ENCODE data around the gene RHBDL3.

RHBDL3 gene

DNA sequence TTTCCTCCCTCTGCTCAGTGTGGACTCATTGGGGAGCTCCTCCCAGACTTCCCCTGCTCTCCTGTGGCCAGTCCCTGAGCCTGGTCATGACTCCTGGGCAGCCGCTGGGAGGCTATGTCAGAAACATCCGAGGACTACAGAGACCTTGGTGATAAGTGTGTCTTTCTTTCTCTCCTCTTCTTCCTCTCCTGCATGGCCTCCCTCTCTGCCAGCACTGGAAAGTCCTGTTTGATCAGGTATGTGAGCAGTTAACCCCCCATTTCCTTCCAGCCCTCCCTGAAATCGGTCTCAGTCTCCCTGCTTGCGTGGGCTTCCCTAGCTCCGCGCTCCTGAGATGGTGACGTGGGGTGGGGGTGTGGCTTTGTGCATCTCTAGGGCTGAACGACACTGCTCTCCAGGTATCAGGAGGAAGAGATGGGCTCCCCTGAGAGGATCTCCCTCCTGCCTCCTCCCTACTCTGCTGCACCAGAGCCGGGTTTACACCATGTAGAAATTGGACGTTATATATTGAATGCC is 2.1 kb downstream of the RHBDL3 start:
- no peak for DNase-seq

DNA sequence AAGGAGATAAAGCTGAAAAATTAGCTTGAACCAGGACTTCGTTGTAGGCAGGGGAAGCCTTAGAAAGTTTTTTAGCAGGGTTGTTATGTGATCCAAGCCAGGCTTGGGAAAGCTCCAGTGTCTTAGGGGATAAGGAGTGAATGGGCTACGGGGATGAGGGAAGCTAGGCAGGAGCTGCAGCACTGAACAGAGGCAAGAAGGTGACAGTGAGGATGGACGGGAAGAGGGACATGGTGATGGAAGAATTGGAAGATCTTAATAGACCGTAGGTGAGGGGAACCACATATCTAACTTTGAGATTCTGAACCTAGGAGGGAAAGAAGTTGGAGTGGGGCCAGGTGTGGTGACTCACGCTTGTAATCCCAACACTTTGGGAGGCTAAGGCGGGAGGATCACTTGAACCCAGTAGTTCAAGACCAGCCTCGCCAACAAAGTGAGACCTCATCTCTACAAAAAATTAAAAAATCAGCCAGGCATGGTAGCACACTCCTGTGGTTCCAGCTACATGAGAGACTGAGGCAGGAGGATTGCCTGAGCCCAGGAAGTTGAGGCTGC is 3.2 kb downstream of the RHBDL3 start:
- no peak for DNase-seq

DNA sequence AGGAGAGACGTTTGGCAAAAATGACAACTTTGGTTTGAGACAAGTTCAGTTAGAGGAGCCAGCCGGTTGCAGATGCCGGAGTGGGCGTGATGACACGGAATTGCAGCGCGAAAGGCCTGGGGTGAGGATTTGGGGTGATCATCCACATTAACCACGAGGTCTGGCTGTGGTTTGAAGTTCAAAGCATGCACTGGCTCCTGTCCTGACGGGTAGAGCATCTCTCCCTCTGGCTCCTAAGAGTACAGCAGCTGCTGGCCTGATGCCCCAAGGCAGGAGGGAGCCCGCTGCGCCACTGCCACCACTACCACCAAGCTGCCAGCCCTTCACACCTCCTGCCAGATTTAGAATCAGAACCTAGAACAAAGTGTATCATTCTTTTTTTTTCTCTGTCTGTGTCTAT is 3.7 kb downstream of the RHBDL3 start:
- DNase-seq = no peak

DNA sequence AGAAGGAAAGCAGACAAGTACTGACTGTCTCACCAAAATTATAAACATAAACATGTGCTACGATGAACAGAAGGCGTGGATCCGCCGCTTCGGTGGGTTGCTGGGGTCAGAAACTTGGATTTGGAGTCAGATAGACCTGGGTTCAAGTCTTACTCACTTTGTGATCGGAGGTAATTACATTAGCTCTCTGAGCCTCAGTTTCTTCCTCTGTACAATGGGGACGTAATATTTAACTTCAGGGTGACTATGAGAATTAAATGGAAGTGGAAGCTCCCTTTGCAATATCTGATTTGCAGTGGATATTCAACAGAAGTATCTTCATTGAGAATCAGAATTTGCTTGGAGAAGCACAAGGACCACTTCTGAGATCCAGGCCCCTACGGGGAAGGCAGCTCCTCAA is 6.2 kb downstream of the RHBDL3 start:
- no peak for DNase-seq

DNA sequence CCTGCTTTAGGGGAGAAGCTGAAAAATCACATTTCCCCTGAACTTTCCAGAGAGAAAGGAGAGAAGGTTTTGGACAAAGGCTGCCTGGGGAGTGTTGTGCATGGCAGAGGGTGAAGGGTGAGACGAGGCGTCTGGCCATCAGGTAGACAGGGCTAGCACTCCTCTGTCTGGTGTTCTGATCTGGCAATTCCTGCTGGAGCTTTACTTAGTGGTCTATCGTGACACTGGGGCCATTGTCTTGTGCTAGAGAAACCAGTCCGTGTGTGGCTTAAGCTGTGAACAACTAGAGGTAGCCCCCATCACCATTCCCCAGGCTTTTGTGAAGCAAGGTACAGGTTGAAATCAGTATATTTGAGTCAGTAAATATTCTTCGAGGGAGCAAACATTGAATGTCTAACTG is 8.5 kb downstream of the RHBDL3 start:
- no peak for DNase-seq

DNA sequence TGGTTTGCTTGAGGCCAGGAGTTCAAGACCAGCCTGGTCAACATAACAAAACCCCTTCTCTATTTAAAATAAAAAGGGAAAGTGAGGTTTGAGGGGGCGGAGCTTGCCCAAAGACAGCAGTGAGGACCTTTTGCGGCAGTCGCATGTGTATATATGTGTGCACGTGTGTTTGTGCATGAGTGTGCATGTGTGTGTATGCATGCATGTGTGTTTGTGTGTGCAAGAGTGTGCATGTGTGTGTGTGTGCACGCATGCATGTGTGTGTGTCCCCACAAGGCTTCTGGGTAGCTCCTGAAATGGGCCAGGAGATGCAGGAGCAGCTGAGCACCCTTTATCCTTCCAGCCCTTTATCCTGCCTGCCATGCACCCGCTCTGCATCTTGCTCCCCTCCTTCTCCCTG is 9.0 kb downstream of the RHBDL3 start:
- DNase-seq = no peak

DNA sequence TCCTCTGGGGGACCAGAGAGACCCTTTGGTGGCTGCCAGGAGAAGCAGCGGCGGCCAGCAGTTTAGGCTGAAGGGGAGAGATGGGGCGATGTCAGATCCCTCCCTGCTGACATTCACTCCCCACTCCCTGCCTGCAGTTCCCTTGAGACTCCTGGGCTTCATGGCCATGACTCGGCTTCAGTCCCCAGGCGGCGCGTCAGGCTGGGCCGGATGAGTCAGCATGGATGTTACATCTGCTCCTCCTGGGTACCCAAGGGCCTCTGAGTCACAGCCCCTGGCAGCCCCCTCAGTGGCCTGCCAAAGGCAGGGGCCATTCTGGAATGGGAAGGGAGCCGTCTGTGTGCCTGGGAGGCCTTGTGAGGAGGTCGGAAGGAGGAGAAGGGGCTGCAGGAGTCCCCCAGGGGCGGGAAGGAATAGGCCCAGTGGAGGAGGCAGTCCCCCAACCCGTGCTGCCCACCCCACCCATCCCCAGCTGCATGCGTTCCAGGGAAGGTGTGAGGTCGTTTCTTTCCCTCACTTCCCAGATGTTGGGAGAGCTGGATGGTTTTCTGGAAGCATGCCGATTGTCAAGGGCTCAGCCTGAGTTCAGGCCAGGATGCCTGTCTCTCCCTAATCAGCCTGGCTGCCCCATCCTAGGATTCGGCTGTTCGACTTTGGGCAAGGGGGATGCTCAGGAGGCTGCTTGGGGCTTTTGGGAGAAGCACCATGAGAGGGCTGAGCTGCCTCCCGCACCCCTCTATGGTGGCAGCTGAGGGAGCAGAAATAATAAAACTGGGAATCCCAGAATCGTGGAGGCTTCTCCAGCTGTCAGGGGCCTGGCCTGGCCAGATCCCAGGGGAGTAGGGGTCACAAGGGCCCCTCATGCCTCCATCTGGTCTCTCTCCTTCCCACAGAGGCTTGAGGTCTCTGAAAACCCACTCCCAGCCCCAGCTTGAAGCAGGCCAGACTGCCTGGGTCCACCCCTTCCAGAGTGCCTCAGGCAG is 9.7 kb downstream of the RHBDL3 start:
- no peak for DNase-seq

DNA sequence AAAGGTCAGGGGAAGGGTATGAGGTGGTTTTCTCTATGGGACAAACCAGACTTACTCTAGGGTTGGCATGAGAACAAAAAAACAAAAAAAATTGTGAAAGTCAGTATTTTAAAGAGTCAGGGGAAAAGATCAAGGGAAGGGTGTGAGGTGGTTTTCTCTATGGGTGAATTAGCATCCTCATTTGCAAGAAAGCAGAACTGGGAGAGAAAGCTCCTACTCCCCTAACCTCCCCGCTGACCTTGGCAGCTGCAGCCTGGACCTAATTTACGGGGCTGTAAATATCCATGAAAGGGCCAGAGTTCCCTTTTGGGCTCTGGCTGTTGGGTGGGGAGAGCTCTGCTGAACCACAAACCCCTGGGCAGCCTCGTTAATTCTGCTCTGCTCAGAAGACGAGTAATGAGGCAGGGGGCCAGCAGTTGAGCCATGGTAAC is 10.6 kb downstream of the RHBDL3 start:
- DNase-seq = no peak

DNA sequence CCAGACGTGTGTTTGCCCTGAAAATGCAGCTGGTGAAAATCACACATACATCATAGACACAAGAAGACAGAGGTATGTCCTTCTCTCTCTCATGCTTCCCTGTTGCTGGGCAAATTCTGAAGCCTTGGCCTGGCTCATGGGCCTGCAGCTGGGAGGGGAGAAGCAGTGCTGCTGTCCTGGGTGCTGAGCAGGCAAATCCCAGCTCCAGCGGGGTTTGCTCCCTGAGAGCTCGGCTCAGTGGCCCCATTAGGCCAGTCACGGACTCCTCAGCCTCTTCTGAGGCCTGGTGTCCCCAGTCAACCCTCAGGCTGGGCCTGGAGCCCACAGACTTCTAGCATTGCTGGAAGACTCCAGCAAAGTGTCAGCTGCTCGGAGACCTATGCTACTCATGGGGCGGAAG is 11.7 kb downstream of the RHBDL3 start:
- no peak for DNase-seq

DNA sequence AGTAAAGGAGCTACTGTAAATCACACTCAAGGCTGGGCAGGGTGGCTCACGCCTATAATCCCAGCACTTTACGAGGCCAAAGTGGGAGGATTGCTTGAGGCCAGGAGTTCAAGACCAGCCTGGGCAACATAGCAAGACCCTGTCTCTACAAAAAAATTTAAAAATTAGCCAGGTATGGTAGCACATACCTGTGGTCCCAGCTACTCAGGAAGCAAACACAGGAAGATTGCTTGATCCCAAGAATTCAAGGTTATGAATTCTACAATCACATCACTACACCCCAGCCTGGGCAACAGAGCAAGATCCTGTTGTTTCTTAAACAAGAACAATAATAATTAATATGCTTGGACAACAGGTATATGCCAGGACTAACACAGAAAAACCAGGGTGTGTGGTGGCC is 13.2 kb downstream of the RHBDL3 start:
- no peak for DNase-seq

DNA sequence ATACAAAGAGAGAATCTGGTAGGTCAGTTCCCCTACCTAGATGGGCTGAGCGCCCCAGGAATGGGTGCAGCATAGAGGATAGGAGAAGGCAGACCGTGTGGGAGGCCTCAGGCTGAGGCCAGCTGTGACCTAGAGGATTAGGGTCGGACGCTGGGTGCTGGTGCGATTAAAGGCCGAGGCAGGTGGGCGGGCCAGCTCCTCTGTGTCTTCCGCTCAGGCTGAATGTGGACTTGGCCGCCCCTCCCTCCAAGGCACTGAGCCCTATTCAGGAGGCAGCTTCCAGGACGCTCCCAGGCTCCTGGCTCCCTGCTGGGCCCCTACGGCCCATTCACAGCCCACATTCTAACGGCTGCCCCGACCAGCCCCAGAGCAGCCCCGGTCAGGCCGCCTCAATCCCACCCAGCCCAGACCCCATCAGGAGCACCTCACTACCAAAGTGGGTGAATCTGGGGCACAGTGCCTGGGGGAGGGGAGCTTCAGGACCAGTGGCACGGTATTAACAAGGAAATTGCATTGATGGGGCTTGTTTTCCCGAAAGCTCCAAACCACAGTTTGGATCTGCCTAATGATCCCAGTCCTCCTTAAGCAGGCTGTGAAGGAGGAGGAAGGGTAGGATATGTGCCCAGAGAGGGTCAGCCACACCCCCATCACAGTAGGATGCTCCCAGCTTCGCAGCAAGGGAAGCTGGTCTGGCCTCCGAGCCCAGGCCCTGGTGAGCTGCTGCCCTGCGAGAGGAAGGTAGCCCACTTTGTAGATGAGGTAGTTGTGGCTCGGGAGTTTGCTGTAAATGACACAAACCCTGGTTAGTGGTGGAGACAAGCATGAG is 14.5 kb downstream of the RHBDL3 start:
- no peak for DNase-seq

DNA sequence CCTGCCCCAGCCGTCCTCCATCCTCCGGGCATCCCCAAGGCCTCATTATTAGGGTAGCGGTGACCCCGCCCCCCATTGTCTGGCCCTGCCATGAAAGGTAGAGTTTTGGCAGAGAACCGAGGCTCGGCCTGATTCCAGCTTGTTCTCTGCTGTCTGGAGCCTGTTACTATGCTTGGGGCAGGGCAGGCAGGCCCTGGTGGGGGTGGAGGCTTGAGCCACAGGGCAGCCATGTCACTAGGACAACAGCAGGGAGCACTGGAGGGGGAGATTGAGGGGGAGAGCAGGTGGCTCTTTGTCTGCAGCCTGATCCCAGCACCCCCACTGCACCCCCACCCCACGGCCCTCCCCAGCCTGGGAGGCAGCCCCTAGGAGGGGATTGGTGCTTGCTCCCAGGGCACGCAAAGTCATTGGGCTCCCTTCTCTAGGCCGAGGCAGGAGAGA is 15.4 kb downstream of the RHBDL3 start:
- no peak for DNase-seq

DNA sequence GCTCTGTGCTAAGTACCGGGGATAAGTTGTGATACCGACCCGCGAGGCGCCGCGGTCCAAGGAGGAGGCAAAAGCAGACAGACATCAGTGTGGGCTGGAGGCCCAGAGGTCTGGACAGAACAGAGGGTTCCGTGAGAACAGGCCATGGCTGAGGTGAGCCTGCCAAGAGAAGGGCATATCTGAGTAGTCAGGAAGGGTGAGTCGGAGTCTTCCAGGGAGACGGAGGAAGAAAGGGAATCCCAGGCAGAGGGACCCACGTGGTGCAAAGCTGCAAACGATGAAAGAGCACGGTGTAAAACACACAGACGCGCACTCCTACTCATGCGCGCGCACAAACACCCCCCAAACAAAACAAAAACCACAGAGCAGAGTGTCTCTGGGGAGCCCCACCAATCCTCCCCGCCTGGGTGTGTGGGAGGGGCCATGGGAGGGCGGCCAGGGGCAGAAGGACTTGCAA is 18.1 kb downstream of the RHBDL3 start:
- no peak for DNase-seq

DNA sequence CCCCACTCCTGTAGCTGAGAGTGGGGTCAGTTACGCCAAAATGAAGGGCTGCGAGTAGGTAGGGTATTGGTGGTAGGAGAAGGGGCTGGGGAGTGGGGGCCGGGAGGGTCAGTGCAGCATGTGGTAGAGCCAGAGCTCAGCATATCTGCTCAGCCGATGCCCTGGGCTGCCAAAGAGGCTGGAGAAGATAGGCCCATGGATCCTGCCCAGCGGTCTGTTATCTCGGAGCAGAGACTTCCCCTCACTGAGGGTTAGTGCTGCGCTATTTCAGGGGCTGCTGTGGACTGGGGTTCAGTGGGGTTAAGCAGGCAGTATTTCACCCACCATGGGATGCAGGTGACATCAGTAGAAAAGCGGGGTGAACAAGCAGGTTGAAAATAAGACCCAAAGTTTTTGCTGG is 19.7 kb downstream of the RHBDL3 start:
- DNase-seq = no peak

DNA sequence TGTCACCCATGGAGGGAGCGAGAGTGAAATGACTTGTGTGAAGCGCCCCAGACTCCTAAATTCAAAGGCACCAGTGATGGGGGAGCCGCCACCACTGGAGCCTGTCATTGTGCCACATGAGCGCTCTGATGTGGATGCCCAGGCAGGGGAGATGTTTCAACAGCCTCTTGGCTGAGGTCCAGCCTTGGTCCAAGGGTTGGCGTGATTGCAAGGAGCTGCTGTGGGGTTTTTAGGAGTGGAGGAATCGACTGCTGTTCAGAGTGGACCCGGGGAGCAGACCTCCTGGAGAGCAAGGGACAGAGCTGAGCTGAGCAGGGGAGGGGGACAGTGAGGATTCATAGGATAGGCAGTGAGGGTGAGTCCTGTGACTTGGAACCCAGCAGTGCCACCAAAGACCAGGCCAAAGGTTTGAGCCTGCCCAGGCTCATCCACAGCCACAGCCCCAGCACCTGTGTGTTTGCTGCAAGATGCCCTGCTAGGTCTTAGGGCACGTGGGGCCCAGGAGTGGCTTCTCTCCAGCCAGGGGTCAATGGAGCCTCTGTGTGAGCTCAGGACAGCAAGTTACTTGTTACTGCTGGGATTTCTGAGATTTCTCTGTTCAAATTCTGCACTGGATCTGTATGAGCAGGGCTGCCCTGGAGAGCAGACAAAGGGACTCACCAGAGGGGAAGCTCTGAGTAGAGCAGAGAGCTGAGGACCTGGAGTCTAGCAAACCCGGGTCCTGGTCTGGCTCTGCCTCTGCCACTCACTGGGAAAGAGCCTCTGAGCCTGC is 20.3 kb downstream of the RHBDL3 start:
- DNase-seq = no peak

DNA sequence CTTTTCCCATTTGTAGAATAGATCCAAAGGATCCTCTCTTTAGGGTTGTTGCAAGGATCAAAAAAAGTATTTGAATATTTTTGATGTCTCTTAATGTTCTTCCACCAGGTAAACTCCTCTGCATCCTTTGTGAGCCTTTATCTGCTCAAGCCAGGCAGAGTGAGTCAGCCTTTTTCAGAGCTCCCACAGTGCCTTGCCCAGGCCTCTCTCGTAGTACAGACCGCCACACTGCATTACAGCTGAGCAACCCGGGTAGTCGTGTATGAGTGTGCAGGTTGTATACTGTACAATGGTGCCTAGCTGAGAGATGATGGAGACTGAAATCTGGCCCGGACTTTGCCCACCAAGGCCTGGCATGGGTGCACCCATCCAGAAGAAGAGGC is 20.9 kb downstream of the RHBDL3 start:
- DNase-seq = no peak

DNA sequence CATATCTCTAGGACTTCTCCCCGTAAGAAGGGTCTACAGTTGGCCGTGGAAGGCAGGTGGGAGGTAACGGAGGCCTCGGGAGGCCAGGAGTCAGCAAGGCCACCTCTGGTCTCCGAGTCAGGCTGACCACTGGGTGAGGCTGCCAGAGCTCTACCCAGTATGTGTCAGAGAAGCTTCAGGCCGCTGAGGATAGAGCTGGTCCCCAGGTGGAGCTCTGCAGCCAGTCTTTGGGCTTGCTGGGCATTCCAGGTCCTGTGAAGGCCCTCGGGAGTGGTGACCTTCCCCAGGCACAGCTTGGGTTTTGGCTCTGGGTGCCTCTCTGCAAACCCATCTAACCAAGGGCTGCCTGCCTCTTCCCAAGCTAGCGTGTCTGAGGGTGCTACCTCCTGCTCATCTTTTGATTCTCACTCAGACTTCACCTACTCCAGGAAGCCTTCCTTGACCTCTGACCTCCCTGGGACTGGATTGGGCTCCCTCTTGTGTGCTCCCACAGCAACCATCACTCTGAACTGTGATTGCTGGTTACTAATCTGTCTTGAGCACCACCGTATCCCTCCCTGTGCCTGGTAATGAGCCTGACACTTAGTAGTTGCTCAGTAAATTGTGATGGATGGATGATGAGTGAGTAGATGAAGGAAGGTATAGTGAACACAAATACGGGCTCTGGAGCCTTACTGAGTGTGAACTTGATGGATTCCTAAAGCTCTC is 22.3 kb downstream of the RHBDL3 start:
- DNase-seq = no peak

DNA sequence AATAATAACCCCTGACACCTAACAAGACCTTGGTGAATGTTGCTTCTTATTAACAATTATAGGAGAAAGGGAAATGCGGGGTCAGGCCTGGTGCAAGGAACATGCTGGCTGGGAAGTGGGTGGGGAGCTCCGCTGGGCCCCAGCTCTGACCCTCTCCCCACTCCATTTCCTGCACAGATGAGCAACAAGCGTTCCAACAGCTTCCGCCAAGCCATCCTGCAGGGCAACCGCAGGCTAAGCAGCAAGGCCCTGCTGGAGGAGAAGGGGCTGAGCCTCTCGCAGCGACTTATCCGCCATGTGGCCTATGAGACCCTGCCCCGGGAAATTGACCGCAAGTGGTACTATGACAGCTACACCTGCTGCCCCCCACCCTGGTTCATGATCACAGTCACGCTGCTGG is 23.0 kb downstream of the RHBDL3 start:
- no peak for DNase-seq

DNA sequence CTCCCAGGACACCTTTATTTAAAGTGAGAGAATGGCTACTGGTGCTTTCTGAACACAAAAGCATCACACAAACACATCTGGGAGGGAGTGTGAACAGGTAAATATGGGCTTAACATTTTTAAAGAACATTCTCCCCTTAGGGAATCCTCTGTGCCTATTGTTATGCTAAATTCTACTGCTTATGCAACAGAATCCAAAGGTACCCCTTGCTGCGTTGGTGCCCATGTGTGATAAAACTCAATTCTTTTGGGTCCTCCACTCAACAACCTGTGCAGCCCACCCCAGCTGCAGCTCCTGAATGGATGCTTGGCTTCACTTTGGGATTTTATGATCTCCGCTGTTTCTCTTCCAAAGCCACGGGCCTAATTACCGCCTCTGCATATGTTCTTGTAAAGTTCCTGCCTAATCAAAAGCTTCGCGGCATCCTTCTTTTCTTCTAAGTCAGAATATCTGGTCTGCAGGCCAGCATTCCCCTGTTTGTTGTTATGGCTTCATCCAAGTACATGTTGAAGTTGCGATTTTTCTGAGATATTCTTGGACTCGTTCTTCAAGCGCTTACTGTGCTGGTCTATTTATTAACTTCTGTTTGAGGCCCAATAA is 23.9 kb downstream of the RHBDL3 start:
- no peak for DNase-seq

DNA sequence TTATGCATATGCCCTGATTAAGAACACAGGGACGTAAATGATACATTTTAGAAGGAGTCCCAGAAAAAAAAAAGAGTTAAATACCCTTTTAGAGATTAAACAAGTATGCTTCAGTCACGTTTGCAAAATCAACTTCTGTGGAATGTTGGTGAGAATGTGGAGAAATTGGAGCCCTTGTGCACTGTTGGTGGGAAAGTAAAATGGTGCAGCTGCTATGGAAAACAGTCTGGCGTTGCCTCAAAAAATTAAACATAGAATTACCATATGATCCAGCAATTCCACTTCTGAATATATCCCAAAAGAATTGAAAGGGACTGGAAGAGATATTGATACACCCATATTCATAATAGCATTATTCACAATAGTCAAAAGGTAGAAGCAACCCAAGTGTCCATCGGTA is 26.5 kb downstream of the RHBDL3 start:
- DNase-seq = no peak

DNA sequence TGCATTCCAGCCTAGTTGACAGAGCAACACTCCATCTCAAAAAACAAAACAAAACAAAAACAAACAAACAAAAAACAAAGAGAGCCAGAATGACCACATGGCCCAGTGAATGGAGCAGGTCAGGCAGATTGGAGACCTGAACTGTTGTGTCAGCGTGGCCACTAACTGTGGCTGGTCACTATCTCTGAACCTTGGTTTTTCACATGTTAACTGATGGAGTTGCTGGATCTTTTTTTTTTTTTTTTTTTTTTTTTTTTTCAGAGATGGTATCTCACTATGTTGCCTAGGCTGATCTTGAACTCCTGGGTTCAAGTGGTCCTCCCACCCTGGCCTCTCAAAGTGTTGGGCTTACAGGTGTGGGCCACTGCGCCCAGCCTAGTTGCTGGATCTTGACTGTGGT is 31.8 kb downstream of the RHBDL3 start:
- no peak for DNase-seq
